HG03066 (cell line): ENCODE results near the gene CPED1.
"Not testable (repeated sequence)": the region's sequence is repeated elsewhere in the genome, so short reads cannot be mapped to it uniquely, and the experiment has no call there.

Experiments
- ATAC-seq: cut with Tn5 transposase; IDR thresholded peaks from one replicate; pipeline ENCODE4 v1.9.1; 2021; ENCODE audit warnings: low read depth; ENCODE audit not compliant: unreplicated experiment

Gene CPED1

DNA sequence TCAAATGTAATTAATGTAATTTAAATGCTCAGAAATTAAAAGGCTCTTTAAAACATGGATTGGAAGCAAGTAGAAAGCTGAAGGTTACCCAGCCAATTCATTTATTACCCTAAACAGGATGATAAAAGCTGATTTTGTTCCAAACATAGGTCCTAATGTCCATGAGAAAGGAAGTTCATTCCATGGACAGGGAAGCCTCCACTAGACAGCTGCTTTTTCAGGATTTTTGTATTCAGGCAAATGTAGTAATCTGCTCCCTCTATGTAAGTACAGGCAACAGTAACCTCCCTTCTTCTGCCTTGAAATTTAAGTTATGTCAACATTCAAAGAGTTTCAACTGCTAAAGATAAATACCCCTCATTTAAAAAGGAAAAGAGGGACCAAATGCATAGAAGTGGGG lies 217.3 kb downstream of the CPED1 start:
- no peak for ATAC-seq

DNA sequence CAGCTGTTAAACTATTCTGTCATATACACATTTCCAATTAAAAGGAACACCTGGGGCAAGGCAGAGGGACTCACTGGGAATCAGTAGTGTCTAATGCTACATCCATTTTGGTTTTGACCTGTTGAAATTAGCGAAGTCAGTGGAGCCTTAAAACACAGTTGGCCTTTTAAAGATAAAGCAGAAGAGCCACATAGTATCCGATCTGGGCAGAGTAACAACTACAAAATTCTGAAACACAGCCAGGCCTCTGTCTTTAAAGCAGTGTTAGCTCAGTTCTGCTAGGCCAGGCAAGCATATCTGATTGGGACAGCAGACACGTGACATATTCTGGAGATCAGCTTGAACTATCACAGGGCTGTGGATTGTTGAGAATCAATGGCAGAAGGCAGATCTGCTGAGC lies 222.7 kb downstream of the CPED1 start:
- ATAC-seq: no peak

DNA sequence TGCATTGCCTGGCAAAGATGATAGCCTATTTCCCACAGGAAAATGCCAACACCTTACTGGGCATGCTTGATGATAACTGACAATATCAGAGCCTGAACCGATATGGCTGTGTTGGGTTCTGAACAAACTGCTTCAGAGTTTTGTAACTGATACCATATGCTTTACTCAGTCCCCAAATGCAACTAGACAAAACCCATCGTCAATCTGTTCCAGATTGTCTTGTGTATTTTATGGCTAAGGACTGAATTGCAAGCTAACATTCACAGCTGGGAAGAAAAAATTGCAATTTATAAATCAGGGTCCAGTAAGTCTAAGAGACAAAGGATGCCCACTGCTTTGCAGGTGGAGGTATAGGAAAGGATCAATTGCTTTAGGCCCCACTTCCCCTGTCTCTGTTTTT lies 223.5 kb downstream of the CPED1 start:
- ATAC-seq: no peak

DNA sequence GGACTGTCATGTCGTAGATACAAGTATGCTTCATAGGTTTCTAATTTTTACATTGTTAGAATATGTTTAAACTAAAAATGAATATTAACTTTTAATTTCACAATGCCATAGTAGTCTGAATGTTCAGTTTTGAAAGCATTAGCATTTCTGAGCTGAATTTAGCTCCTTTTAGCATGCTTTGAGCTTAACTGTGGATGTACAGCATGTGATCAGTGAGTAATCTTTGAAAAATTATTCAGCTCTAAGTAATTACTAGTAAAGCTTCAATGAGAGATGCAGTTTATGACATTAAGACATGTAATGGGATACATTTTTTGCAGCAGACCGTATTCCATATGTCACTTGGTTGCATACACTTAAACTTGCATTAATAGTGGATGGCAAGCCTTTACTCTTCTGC lies 226.1 kb downstream of the CPED1 start:
- ATAC-seq: no peak

DNA sequence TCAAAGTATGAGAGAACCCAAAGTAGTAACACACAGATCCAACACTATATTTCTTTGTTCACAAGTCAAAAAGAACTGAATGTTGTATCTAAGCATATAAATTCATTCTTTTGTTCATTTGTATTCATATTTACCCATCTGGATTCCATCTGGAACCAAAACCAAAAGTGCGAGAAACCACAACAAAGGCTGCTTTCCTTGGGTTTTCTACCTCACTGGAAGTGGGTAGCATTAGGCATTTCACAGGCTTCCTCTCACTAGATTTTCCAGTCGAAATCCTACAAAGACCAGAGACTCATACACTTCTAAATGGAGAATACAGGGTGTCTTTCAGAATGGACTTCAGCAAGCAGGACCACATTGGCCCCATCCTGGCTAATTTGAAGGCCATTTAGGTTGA lies 230.5 kb downstream of the CPED1 start:
- no peak for ATAC-seq

DNA sequence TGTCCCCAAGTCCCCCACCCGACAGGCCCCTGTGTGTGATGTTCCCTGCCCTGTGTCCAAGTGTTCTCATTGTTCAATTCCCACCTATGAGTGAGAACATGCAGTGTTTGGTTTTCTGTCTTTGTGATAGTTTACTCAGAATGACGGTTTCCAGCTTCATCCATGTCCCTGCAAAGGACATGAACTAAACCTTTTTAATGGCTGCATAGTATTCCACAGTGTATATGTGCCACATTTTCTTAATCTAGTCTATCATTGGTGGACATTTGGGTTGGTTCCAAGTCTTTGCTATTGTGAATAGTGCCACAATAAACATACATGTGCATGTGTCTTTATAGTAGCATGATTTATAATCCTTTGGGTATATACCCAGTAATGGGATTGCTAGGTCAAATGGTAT lies 232.6 kb downstream of the CPED1 start:
- ATAC-seq: not testable (repeated sequence)

DNA sequence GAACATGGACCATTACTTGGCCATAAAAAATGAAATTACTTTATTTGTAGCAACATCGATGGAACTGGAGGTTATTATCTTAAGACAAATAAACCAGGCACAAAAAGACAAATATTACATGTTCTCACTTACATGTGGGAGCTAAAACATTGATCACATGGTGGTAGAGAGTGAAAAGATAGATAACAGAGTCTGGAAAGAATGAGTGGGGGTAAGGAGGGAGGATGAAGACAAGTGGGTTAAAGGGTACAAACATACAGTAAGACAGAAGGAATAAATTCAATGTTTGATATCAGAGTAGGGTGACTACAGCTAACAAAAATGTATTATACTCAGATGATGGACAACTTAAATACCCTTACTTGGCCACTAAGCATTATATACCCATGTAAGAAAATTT lies 240.3 kb downstream of the CPED1 start:
- no peak for ATAC-seq

DNA sequence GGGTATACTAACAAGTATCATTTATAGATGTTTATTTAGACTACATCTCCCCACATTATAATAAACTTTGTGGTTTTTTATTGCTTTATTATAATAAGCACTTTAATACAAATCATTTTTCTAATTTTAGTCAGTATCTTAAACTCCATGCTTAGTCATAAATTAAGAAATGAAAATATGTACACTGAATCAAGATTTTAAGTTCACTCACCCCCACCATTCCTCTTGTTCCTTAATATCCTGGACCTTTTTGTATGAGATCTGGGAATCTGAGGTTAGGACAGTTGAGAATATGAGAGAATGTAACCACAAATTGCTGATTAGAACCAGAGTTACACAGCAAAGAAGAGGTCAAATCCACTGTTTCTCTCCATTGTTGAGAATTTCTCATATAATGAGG lies 246.7 kb downstream of the CPED1 start:
- ATAC-seq: no peak

DNA sequence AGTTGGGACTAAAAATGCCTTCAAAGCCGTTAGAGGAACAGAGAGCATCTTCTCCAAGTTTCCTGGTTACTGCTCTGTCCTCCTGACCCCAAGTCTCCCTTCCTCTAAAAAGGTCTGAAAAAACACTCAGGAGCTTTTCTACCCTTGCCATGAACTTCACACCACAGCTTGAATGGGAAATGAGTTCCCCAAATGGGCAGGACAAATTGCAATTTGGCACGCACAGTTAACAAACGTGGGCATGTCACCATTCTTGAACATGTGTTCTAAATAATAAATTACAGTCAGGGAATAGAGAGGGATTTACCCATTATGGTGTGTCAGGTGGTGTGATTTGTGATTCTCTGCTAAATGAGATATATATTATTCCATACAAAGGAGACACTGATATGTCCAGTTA lies 249.1 kb downstream of the CPED1 start:
- no peak for ATAC-seq

DNA sequence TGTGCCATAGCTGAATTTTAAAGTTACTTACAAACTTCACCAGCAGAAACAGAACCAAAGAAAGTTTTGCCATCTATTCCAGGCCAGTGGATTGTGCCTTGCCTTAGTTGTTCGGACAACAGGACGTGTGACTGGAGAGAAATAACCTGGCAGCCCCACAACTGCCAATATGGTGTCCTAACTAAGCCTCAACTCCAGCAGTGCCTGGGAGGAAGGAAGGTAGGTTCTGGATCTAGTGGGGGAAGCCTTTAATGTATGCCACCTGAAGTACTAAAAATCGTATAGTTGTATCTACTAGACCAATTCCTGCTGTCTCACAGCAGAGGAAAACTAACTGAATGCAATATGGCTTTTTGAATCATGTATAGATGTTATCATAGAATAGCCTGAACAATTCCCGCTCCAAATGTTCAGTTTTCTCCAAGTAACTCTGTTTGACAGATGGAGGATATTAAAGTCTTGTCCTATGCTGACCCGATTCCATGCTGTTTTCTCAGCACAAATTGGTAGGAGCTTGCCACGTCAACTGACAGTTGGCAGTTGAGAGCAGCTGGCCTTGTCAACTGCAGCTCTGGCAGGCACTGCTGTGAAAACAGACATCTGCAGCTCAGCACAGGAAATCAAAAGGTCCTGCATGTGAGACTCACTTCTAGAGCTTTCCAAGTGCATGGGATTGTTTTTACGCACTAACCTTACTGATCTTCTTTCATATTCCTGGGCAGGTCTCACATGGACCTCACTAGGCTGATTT lies 255.8 kb downstream of the CPED1 start:
- ATAC-seq: no peak

DNA sequence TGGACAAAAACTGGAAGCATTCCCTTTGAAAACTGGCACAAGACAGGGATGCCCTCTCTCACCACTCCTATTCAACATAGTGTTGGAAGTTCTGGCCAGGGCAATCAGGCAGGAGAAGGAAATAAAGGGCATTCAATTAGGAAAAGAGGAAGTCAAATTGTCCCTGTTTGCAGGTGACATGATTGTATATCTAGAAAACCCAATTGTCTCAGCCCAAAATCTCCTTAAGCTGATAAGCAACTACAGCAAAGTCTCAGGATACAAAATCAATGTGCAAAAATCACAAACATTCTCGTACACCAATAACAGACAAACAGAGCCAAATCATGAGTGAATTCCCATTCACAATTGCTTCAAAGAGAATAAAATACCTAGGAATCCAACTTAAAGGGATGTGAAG lies 262.9 kb downstream of the CPED1 start:
- ATAC-seq: not testable (repeated sequence)

DNA sequence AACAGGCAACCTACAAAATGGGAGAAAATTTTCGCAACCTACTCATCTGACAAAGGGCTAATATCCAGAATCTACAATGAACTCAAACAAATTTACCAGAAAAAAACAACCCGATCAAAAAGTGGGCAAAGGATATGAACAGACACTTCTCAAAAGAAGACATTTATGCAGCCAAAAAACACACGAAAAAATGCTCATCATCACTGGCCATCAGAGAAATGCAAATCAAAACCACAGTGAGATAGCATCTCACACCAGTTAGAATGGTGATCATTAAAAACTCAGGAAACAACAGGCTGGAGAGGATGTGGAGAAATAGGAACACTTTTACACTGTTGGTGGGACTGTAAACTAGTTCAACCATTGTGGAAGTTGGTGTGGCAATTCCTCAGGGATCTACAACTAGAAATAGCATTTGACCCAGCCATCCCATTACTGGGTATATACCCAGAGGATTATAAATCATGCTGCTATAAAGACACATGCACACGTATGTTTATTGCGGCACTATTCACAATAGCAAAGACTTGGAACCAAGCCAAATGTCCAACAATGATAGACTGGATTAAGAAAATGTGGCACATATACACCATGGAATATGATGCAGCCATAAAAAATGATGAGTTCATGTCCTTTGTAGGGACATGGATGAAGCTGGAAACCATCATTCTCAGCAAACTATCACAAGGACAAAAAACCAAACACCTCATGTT lies 264.2 kb downstream of the CPED1 start:
- not testable (repeated sequence) for ATAC-seq

DNA sequence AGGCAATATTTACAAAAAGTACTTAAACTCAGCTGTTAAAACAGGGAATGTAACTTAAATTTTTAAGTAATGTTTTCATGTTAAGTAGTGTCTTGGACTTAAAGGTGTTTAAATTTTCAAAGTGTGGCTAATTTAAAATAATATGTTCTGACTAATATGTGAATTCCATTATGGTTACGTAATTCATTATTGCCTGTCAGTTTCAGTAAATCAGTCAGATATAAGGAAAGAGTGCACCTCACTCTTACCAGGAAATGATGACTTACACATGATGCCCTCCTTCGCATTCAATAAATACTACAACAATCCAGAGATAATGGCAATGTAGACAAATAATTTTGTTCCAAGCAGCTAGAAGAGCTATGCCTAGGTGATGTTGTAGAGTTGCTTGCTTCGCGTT lies 271.3 kb downstream of the CPED1 start:
- ATAC-seq: no peak

DNA sequence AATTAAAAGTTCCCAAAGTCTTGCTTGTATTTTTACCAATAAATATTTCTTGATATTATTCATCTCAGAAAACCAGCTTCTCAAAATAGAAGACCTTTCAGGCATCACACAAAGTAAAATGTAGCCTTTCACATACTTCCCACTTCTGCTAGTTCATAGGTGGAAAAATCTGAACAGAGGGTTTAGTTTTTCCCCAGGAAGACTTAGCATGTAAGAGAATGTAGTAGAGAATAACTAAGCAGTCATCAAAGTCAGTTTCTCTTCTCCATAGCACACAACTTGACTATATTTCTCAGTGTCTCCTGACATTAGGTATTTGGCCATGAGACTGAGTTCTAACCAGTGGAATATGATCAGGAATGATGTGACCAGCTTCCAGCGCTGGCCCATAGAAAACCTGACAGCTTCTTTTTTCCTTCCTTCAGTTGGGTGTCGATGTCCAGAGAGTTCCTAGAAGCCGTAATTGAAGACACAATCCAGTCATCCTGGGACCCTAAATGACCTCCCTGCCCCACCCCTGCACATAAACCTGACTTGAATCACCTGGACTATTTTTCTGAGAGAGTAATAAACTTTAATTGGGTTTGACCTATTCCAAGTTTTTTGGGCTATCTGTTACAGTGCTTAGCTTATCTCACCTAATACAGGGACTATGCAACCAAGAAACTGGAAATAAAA lies 272.8 kb downstream of the CPED1 start:
- no peak for ATAC-seq

DNA sequence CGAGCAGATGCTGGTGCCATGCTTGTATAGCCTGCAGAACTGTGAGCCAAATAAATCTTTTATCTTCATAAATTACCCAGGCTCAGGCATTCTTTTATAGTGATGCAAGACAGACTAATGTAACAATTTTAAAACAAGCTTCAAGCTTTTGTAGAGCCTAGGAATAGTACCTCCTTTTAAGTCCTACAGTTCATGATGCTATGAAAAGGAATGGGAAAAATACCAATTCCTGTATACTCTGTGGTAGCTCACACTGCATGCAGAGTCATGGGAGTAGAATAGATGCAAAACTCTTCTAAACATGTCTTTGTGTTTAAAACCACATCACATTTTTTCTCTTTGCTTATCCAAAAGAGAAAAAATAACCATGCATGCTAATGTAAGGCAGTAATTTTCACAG lies 273.7 kb downstream of the CPED1 start:
- no peak for ATAC-seq

DNA sequence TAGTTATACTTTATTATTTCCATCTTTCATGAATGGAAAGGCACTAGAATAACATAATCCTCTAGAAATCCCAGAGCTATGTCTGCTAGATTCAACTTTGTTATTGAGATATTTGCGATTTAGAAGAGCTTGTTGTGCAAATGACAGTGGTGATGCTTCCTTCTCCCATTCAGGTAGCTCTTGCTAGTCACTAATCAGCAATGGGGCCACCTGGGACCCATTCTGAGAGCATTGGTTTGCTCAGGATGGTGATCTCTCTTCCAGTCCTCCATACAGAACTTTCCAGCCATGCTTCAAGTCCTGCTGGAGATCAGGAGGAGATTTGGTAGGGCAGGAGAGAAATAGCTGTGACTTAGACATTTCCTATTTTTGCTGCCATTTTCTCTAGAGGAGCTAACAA lies 274.5 kb downstream of the CPED1 start:
- ATAC-seq: no peak

DNA sequence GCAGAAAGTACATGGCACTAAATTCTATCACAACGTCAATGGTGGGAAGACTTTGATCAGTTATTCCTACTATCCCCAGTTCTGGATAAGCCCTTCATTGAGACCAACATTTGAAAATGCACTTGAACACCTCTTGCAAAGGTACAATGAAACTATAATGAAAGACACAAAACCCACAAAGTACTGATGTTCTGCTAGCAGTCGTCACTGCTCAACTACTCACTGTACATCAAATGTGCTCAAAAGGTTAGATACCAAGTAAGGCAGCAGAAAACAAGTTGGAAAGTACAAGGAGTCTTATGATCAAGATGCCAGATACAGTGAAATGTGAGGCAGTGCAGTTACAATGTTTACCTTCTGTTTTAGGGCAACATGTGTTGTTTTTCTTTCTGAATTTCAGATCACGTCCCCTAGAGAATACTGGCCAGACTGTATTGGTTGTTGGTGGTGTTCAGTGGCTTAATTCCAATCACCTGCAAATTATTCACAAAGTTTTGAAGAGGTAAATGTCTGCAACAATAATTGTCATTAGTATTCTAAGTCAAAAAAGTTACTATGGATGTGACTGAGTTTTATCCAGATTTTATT lies 277.9 kb downstream of the CPED1 start:
- ATAC-seq: no peak

DNA sequence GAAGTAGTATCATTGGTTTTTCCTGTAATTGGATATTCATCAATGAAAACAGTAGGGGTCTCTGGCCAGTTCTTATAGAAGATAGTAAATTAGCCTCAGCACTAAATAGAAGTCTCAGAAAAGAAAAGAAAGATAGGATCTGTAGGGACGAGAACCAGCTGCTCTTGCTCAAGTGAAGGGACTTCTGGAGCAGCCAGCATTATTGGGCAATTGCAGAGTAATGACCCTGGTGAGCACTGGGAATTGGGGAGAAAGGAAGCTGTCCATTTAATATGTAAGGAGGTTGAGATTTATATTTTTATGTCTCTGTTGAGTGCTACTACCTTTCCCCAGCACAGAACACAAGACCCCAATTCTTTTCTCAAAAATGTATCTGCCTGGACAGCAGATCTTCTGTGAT lies 279.1 kb downstream of the CPED1 start:
- no peak for ATAC-seq

DNA sequence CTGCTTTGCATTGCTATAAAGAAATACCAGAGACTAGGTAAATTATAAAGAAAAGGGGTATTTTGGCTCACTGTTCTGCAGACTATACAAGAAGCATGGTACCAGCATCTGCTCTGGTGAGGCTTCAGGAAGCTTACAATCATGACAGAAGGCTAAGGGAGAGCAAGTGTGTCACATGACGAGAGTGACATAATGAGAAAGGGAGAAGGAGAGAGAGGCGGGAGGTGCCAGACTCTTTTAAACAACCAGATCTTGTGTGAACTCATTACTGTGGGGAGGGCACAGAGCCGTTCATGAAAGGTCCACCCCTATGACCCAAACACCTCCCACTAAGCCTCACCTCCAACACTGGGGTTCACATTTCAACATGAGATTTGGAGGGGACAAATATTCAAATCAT lies 281.3 kb downstream of the CPED1 start:
- no peak for ATAC-seq

DNA sequence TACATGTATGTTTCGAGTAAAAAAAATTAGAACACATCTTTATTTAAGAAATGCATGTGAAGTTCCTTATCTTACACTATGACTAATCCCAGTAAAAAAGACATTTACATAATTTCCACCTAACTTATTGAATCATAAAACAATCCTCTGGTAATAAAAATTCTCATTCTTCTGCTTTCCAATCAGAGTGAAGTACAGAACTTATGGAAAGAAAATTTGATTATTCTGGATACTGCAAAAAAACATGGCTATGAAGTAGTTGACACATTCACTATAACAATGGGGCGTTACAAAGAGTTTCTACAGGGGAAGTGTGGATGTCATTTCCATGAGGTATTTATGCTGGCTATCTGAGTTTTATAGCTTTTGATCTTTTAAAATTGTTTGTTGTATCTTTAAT lies 282.6 kb downstream of the CPED1 start:
- ATAC-seq: no peak

DNA sequence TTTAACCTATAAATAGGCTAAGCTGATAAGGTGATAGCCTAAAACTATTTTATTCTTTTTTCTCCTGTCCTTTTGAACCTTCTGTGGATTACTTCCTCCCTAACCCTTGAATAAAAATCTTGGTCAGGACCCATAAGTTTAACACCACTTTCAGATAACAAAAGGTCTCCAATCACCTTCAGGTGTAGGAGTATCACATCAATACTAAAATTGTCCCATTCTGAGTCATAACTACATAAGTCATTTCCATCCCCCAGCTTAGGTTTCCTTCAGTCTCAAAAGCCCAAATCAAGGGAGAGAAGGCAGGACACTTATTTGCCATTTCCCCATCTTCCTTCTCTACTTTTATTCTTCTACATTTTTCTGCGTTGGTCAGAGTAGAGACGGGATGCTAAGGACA lies 283.4 kb downstream of the CPED1 start:
- no peak for ATAC-seq
